ENCODE measurements around the gene PLCB4. TPM values are rescaled to one million over a fixed set of nuclear protein-coding genes. Genes with fewer than 3 reads are reported as not detected.

The PLCB4 gene
- total and polyA plus RNA-seq, 2 experiments from 2014 or later, result 31.6 to 39.2 TPM

DNA sequence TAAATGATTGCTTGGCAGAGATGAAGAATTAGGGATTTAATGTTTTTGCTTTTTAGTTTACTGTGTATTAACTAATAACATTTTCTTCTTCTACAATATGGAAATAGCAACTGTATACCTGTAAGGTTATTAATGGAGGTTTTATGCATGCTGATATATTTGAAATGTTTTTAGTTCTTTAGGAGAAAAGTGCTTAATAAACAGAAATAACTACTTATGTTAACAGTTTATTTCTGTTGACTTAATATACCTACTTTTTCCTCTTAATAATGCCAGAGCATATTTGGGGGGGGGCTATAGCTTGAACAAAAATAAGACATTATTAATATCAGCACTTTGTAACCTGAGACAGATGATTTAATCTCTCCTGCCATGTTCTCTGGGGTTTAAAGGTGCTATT is 33.6 kb downstream of the PLCB4 start:
- DNase-seq (ENCODE audit: low read depth in 1 of 2, low spot score in 1 of 2), result no peak
- no peaks in the 10 kb centered on the region for H3K27me3 ChIP-seq
- H3K4me3 ChIP-seq, result no peak overlapping the region
- no peaks in the 10 kb centered on the region for H3K9me3 ChIP-seq (ENCODE audit: low read depth)
- TF ChIP-seq, protein P1, sequence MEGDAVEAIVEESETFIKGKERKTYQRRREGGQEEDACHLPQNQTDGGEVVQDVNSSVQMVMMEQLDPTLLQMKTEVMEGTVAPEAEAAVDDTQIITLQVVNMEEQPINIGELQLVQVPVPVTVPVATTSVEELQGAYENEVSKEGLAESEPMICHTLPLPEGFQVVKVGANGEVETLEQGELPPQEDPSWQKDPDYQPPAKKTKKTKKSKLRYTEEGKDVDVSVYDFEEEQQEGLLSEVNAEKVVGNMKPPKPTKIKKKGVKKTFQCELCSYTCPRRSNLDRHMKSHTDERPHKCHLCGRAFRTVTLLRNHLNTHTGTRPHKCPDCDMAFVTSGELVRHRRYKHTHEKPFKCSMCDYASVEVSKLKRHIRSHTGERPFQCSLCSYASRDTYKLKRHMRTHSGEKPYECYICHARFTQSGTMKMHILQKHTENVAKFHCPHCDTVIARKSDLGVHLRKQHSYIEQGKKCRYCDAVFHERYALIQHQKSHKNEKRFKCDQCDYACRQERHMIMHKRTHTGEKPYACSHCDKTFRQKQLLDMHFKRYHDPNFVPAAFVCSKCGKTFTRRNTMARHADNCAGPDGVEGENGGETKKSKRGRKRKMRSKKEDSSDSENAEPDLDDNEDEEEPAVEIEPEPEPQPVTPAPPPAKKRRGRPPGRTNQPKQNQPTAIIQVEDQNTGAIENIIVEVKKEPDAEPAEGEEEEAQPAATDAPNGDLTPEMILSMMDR (IDR thresholded peaks at IDR 0.05; ENCODE audit: low read depth, low read length), result no peak
- no peak overlapping the region for H3K27ac ChIP-seq
- H3K36me3 ChIP-seq, result no peaks in the 10 kb centered on the region
- no peaks in the 10 kb centered on the region for H3K4me1 ChIP-seq (ENCODE audit: low read depth)

DNA sequence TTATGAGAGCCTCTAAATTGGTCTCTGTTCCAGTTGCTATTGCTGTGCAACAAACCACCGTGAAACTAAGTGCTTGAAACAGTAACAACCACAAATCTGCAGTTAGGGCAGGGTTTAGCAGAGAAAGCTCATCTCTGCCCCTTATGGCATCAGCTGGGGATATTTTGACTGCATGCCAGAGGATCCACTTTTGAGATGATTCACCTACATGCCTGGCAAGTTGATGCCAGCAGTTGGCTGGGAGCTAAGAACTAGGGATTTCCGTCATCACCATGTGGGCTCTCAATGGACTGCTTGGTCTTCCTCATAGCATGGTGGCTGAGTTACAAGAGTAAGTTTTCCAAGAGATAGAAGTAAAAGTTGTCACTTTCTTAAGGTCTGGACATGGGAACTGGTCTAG is 35.1 kb downstream of the PLCB4 start:
- Histone ChIP-seq H3K36me3 (no peaks in the 10 kb centered on the region), H3K4me3 (no peak overlapping the region), H3K27ac (no peak overlapping the region), H3K27me3 (no peaks in the 10 kb centered on the region), H3K9me3 (ENCODE audit: low read depth) (no peaks in the 10 kb centered on the region), H3K4me1 (ENCODE audit: low read depth) (no peaks in the 10 kb centered on the region)
- no peak for DNase-seq (ENCODE audit: low read depth in 1 of 2, low spot score in 1 of 2)
- TF ChIP-seq, protein P1 (IDR thresholded peaks at IDR 0.05; ENCODE audit: low read depth, low read length), result no peak

DNA sequence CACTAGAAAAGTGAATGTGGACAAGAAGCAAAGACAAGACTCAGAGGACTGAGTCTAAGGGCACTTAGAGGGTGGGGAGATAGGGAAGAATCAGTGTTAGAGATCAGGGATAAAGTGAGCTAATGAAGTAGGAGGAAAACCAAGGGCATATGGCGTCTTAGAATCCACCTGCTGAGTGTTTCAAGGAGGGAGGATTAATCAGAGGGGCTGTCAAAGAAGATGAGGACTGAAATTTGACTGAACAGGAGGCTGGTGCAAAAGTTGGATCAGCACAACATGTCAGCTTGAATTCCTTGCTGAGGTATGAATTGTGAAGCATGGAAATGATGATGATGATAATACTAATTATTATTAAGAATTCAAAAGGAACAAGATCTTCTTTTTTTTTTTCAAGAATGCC is 39.4 kb downstream of the PLCB4 start:
- Histone ChIP-seq H3K27me3 (no peaks in the 10 kb centered on the region), H3K36me3 (no peaks in the 10 kb centered on the region), H3K4me1 (ENCODE audit: low read depth) (peaks cover 7% of the 10 kb centered on the region), H3K4me3 (no peak overlapping the region), H3K9me3 (ENCODE audit: low read depth) (no peaks in the 10 kb centered on the region), H3K27ac (no peak overlapping the region)
- no peak for DNase-seq (ENCODE audit: low read depth in 1 of 2, low spot score in 1 of 2)
- TF ChIP-seq, protein P1 (IDR thresholded peaks at IDR 0.05; ENCODE audit: low read depth, low read length), result no peak

DNA sequence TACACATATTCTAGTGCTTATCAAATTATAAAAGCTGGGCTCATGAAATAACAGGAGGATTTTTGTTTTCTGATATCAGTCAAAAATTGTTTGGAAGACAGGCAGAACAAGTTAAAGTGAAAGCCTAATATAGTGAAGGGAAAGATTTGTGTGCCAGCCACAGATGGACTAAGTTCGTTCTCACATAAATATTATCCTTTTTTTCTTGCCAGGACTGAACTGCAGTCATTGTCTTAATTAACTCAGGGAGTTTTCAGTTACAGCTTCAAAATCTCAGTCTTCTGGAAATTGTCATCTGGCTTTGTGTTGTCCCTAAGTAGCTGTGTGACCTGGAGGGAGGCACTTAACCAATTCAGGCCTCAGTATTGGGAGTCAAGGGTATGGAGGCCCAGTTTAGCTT is 40.7 kb downstream of the PLCB4 start:
- H3K4me3 ChIP-seq, result no peak overlapping the region
- DNase-seq (ENCODE audit: low read depth in 1 of 2, low spot score in 1 of 2), result no peak
- TF ChIP-seq, protein P1 (IDR thresholded peaks at IDR 0.05; ENCODE audit: low read depth, low read length), result no peak

DNA sequence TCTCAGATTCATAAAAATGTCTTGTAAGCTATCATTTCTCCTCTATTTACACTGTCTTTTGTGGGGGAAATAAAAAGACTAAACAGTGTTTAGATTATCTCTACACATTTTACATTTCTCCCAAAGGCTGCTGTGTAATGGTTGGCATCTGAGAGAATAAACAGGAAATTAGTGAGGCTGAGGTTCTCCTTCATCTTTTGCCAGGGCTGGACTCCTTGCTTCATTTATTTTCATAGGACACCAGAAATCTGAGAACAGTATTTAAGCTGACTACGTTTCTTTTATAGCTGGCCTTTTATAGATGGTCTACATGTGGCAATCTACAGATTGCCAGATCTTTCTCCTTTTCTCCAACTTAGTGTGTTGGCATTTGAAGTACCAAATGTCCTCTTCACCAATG is 41.5 kb downstream of the PLCB4 start:
- TF ChIP-seq, protein P1 (IDR thresholded peaks at IDR 0.05; ENCODE audit: low read depth, low read length), result no peak
- no peak overlapping the region for H3K27ac ChIP-seq
- H3K9me3 ChIP-seq (ENCODE audit: low read depth), result no peaks in the 10 kb centered on the region
- no peak for DNase-seq (ENCODE audit: low read depth in 1 of 2, low spot score in 1 of 2)
- H3K4me1 ChIP-seq (ENCODE audit: low read depth), result peaks cover 10% of the 10 kb centered on the region
- H3K27me3 ChIP-seq, result no peaks in the 10 kb centered on the region
- H3K36me3 ChIP-seq, result no peaks in the 10 kb centered on the region
- no peak overlapping the region for H3K4me3 ChIP-seq

More for the DNA sequence above, 40.7 kb downstream of the PLCB4 start:
- no peaks in the 10 kb centered on the region for H3K9me3 ChIP-seq (ENCODE audit: low read depth)
- H3K27ac ChIP-seq, result no peak overlapping the region
- no peaks in the 10 kb centered on the region for H3K36me3 ChIP-seq
- no peaks in the 10 kb centered on the region for H3K27me3 ChIP-seq
- H3K4me1 ChIP-seq (ENCODE audit: low read depth), result peaks cover 10% of the 10 kb centered on the region

DNA sequence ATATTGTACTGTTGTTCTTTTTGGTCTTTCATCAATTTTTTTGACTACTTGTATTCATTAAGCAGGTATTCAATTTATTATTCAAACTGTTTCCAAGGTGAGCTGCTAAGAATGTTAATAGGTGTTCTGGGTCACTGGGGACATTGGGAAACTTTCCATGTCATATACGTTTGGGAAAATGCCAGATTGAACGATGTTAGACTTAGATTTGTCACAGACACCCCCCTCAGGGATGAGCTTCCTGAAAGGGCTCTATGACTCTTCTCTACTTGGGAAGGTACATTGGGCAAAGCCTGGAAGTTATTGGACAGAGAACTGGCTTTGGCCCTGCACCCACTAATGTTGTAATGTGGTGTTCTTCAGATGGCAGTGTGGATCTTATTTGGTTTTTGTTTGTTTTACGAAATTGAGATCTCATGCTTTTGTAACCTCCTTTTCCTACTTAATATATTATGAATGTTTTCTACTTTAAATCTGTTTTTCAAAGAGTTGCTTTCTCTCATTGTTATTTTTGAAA is 42.1 kb downstream of the PLCB4 start:
- no peaks in the 10 kb centered on the region for H3K27me3 ChIP-seq
- DNase-seq (ENCODE audit: low read depth in 1 of 2, low spot score in 1 of 2), result no peak
- TF ChIP-seq, protein P1 (IDR thresholded peaks at IDR 0.05; ENCODE audit: low read depth, low read length), result no peak
- no peak overlapping the region for H3K27ac ChIP-seq
- peaks cover 10% of the 10 kb centered on the region for H3K4me1 ChIP-seq (ENCODE audit: low read depth)
- H3K9me3 ChIP-seq (ENCODE audit: low read depth), result no peaks in the 10 kb centered on the region
- no peak overlapping the region for H3K4me3 ChIP-seq
- no peaks in the 10 kb centered on the region for H3K36me3 ChIP-seq

All from cardiac muscle cell (in vitro differentiated cells and primary cell).